GM23338 (cell line): Measurements from ENCODE around the gene ETV3. TPM values are rescaled to one million over a fixed set of nuclear protein-coding genes. Genes with fewer than 3 reads are reported as not detected.

Experiments used
- ATAC-seq: fragments of 200-7000 bp; cut with Tn5 transposase; 3 replicates; pipeline ENCODE4 v1.9.1; 2020
- DNase-seq: peaks from one replicate; pipeline ENCODE4 v3.0.0-alpha.2; 2015; ENCODE audit warnings: low spot score
- H2AFZ ChIP-seq: fragments of 200-600 bp; sonication (generic); 2 replicates; pipeline ENCODE4 v1.8.0; 2016; ENCODE audit warnings: antibody characterized with exemption, mild to moderate bottlenecking, moderate library complexity
- H3F3A ChIP-seq: fragments of 200-600 bp; sonication (generic); replicated peaks from 2 replicates; pipeline ENCODE4 v1.8.0; 2017; ENCODE audit warnings: antibody characterized with exemption, mixed run types, low read depth
- H3K27ac ChIP-seq: fragments of 200-600 bp; sonication (generic); 2 replicates; pipeline ENCODE4 v1.6.1; 2016; ENCODE audit warnings: low read depth
- H3K27me3 ChIP-seq: fragments of 200-600 bp; sonication (generic); 2 replicates; pipeline ENCODE4 v1.8.0; 2016; ENCODE audit warnings: mild to moderate bottlenecking, mixed run types, moderate library complexity; ENCODE audit not compliant: insufficient read depth
- H3K36me3 ChIP-seq: fragments of 200-600 bp; sonication (generic); 2 replicates; pipeline ENCODE4 v1.8.0; 2016; ENCODE audit warnings: mild to moderate bottlenecking; ENCODE audit not compliant: insufficient read depth
- H3K4me1 ChIP-seq: fragments of 200-600 bp; sonication (generic); 2 replicates; pipeline ENCODE4 v1.8.0; 2016; ENCODE audit warnings: mild to moderate bottlenecking, moderate library complexity; ENCODE audit not compliant: insufficient read depth
- H3K4me2 ChIP-seq: fragments of 200-600 bp; sonication (generic); 2 replicates; pipeline ENCODE4 v1.7.1; 2017; ENCODE audit warnings: mixed run types
- H3K4me3 ChIP-seq: fragments of 200-600 bp; sonication (generic); 2 replicates; pipeline ENCODE4 v1.6.1; 2016; ENCODE audit warnings: mixed run types
- H3K79me2 ChIP-seq: fragments of 200-600 bp; sonication (generic); replicated peaks from 2 replicates; pipeline ENCODE4 v1.8.0; 2017; ENCODE audit warnings: mild to moderate bottlenecking; ENCODE audit not compliant: insufficient read depth
- H3K9me2 ChIP-seq: fragments of 200-600 bp; sonication (generic); 2 replicates; pipeline ENCODE4 v1.8.0; 2017; ENCODE audit not compliant: insufficient read depth
- H4K20me1 ChIP-seq: fragments of 200-600 bp; sonication (generic); replicated peaks from 2 replicates; pipeline ENCODE4 v1.8.0; 2017; ENCODE audit warnings: mild to moderate bottlenecking; ENCODE audit not compliant: insufficient read depth
- H3K27ac Mint-ChIP-seq: 2 replicates; pipeline ENCODE4 v1.8.0; 2020; ENCODE audit warnings: inconsistent platforms, mild to moderate bottlenecking, moderate library complexity, mixed read lengths
- H3K27me3 Mint-ChIP-seq: 3 replicates; pipeline ENCODE4 v1.8.0; 2022; ENCODE audit warnings: low read depth, mild to moderate bottlenecking, moderate library complexity, mixed read lengths, inconsistent platforms; ENCODE audit not compliant: insufficient read depth, poor library complexity
- H3K36me3 Mint-ChIP-seq: 3 replicates; pipeline ENCODE4 v1.8.0; 2021; ENCODE audit warnings: low read depth, mild to moderate bottlenecking, inconsistent platforms, moderate library complexity, mixed read lengths
- H3K4me1 Mint-ChIP-seq: 3 replicates; pipeline ENCODE4 v1.8.0; 2020; ENCODE audit warnings: mild to moderate bottlenecking, inconsistent platforms, mixed read lengths
- H3K4me3 Mint-ChIP-seq: 3 replicates; pipeline ENCODE4 v1.8.0; 2021; ENCODE audit warnings: moderate library complexity, mild to moderate bottlenecking, inconsistent platforms, mixed read lengths
- H3K9me3 Mint-ChIP-seq: 3 replicates; pipeline ENCODE4 v1.8.0; 2020; ENCODE audit warnings: moderate library complexity, mild to moderate bottlenecking, inconsistent platforms, mixed read lengths
- CREB1 ChIP-seq: fragments of 250-450 bp; sonication (Bioruptor Pico); IDR thresholded peaks from 2 replicates; pipeline ENCODE4 v1.5.0; 2020; ENCODE audit warnings: low read depth, mild to moderate bottlenecking, moderate library complexity
- EZH2 ChIP-seq: fragments of 200-600 bp; sonication (generic); IDR thresholded peaks from one replicate; pipeline ENCODE4 v1.8.0; 2017; ENCODE audit warnings: antibody characterized with exemption, mild to moderate bottlenecking, low read depth; ENCODE audit not compliant: unreplicated experiment
- EZH2phosphoT487 ChIP-seq: fragments of 200-600 bp; sonication (generic); IDR thresholded peaks from one replicate; pipeline ENCODE4 v1.8.1; 2018; ENCODE audit warnings: antibody characterized with exemption; ENCODE audit not compliant: unreplicated experiment
- JUNB ChIP-seq: IDR thresholded peaks from one replicate; pipeline ENCODE4 v1.6.1; 2016; ENCODE audit warnings: antibody characterized with exemption; ENCODE audit not compliant: unreplicated experiment
- NANOG ChIP-seq: IDR thresholded peaks from 2 replicates; pipeline ENCODE4 v1.6.1; 2016; ENCODE audit warnings: antibody characterized with exemption, borderline replicate concordance
- POLR2AphosphoS5 ChIP-seq: IDR thresholded peaks from 2 replicates; pipeline ENCODE4 v1.6.1; 2016; ENCODE audit warnings: antibody characterized with exemption, low read depth
- STAT1 ChIP-seq: IDR thresholded peaks from one replicate; pipeline ENCODE4 v1.6.1; 2016; ENCODE audit warnings: antibody characterized with exemption; ENCODE audit not compliant: unreplicated experiment
- ZNF114 ChIP-seq: fragments of 250-450 bp; sonication (Bioruptor Pico); IDR thresholded peaks from 2 replicates; pipeline ENCODE4 v1.5.0; 2020; ENCODE audit warnings: mild to moderate bottlenecking, moderate library complexity
- ZNF331 ChIP-seq: fragments of 250-450 bp; sonication (Bioruptor Pico); IDR thresholded peaks from 2 replicates; pipeline ENCODE4 v1.5.0; 2020; ENCODE audit warnings: low read depth, mild to moderate bottlenecking, moderate library complexity
- polyA plus RNA-seq: library from polyadenylated mRNA; unstranded; fragments of >200 nt; fragmentation: Nextera tagmentation; extraction: Ambion mirVana; gene quantifications from 2 replicates; pipeline ENCODE4 v1.2.1, GENCODE V29; 2016
- total RNA-seq: library from RNA; depleted of rRNA; stranded (reverse); fragments of >200 nt; shearing (Covaris generic); gene quantifications from 2 replicates; pipeline ENCODE4 v1.2.3, GENCODE V29; 2014
- TF ChIP-seq, protein P1 (sequence below): IDR thresholded peaks from one replicate; pipeline ENCODE4 v1.6.1; 2018; ENCODE audit warnings: antibody characterized with exemption; ENCODE audit not compliant: unreplicated experiment
- TF ChIP-seq, protein P2 (sequence below): fragments of 250-450 bp; sonication (Bioruptor Pico); IDR thresholded peaks from 2 replicates; pipeline ENCODE4 v1.5.0; 2020; ENCODE audit warnings: mild to moderate bottlenecking, moderate library complexity
- TF ChIP-seq, protein P3 (sequence below): IDR thresholded peaks from 2 replicates; pipeline ENCODE4 v1.6.1; 2016; ENCODE audit warnings: antibody characterized with exemption
- TF ChIP-seq, protein P4 (sequence below), 2 experiments: fragments of 200-600 bp in 1 of 2; sonication (generic) in 1 of 2; conservative IDR thresholded peaks; 2 replicates each; pipeline versions ENCODE4 v1.5.1 to v1.6.1; 2016 to 2017; ENCODE audit warnings: antibody characterized with exemption in 2 of 2, low read depth in 2 of 2, mild to moderate bottlenecking in 2 of 2, moderate library complexity in 1 of 2

The ETV3 gene
- total and polyA plus RNA-seq, 2 experiments from 2014 or later: 8.1 to 19.6 TPM

DNA sequence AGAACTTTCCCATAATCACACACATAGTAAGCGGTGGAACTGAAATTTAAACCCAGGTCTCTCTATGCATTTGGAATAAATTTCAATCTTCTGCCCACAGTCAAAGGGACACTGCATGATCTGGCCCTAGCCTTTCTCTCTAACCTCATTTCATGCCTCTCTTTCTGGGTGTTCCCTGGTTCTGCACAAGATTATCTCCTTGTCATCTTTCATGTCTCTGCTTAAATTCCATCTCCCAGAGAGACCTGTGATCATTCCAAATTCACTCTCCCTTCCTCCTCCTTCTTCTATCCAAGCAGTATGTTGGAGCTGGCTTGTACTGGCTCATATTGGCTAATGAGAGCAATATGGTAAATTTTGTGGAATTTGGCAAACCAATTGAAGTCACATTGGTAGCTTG is 60.8 kb downstream of the ETV3 start:
- no peak overlapping the region for H3K4me3 Mint-ChIP-seq
- H3K36me3 Mint-ChIP-seq: no peaks in the 10 kb centered on the region

More for the DNA sequence above, 60.8 kb downstream of the ETV3 start:
- DNase-seq (no peak), ATAC-seq (no peak)
- peaks cover 12% of the 10 kb centered on the region for H3K4me1 Mint-ChIP-seq
- no peak overlapping the region for H3K4me2 ChIP-seq
- no peaks in the 10 kb centered on the region for H3K36me3 ChIP-seq
- H3K27me3 ChIP-seq: no peaks in the 10 kb centered on the region
- H3K79me2 ChIP-seq: no peaks in the 10 kb centered on the region
- peaks cover 9% of the 10 kb centered on the region for H3K27me3 Mint-ChIP-seq
- no peaks in the 10 kb centered on the region for H3K9me3 Mint-ChIP-seq
- no peak overlapping the region for H3K27ac Mint-ChIP-seq
- TF ChIP-seq EZH2 (no peak), JUNB (no peak), NANOG (no peak), STAT1 (no peak), POLR2AphosphoS5 (no peak), ZNF331 (CRISPR knock-in tag) (no peak), CREB1 (CRISPR knock-in tag) (no peak), EZH2phosphoT487 (no peak), ZNF114 (CRISPR knock-in tag) (no peak)
- TF ChIP-seq, protein P1, sequence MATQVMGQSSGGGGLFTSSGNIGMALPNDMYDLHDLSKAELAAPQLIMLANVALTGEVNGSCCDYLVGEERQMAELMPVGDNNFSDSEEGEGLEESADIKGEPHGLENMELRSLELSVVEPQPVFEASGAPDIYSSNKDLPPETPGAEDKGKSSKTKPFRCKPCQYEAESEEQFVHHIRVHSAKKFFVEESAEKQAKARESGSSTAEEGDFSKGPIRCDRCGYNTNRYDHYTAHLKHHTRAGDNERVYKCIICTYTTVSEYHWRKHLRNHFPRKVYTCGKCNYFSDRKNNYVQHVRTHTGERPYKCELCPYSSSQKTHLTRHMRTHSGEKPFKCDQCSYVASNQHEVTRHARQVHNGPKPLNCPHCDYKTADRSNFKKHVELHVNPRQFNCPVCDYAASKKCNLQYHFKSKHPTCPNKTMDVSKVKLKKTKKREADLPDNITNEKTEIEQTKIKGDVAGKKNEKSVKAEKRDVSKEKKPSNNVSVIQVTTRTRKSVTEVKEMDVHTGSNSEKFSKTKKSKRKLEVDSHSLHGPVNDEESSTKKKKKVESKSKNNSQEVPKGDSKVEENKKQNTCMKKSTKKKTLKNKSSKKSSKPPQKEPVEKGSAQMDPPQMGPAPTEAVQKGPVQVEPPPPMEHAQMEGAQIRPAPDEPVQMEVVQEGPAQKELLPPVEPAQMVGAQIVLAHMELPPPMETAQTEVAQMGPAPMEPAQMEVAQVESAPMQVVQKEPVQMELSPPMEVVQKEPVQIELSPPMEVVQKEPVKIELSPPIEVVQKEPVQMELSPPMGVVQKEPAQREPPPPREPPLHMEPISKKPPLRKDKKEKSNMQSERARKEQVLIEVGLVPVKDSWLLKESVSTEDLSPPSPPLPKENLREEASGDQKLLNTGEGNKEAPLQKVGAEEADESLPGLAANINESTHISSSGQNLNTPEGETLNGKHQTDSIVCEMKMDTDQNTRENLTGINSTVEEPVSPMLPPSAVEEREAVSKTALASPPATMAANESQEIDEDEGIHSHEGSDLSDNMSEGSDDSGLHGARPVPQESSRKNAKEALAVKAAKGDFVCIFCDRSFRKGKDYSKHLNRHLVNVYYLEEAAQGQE: no peak
- TF ChIP-seq, protein P2, sequence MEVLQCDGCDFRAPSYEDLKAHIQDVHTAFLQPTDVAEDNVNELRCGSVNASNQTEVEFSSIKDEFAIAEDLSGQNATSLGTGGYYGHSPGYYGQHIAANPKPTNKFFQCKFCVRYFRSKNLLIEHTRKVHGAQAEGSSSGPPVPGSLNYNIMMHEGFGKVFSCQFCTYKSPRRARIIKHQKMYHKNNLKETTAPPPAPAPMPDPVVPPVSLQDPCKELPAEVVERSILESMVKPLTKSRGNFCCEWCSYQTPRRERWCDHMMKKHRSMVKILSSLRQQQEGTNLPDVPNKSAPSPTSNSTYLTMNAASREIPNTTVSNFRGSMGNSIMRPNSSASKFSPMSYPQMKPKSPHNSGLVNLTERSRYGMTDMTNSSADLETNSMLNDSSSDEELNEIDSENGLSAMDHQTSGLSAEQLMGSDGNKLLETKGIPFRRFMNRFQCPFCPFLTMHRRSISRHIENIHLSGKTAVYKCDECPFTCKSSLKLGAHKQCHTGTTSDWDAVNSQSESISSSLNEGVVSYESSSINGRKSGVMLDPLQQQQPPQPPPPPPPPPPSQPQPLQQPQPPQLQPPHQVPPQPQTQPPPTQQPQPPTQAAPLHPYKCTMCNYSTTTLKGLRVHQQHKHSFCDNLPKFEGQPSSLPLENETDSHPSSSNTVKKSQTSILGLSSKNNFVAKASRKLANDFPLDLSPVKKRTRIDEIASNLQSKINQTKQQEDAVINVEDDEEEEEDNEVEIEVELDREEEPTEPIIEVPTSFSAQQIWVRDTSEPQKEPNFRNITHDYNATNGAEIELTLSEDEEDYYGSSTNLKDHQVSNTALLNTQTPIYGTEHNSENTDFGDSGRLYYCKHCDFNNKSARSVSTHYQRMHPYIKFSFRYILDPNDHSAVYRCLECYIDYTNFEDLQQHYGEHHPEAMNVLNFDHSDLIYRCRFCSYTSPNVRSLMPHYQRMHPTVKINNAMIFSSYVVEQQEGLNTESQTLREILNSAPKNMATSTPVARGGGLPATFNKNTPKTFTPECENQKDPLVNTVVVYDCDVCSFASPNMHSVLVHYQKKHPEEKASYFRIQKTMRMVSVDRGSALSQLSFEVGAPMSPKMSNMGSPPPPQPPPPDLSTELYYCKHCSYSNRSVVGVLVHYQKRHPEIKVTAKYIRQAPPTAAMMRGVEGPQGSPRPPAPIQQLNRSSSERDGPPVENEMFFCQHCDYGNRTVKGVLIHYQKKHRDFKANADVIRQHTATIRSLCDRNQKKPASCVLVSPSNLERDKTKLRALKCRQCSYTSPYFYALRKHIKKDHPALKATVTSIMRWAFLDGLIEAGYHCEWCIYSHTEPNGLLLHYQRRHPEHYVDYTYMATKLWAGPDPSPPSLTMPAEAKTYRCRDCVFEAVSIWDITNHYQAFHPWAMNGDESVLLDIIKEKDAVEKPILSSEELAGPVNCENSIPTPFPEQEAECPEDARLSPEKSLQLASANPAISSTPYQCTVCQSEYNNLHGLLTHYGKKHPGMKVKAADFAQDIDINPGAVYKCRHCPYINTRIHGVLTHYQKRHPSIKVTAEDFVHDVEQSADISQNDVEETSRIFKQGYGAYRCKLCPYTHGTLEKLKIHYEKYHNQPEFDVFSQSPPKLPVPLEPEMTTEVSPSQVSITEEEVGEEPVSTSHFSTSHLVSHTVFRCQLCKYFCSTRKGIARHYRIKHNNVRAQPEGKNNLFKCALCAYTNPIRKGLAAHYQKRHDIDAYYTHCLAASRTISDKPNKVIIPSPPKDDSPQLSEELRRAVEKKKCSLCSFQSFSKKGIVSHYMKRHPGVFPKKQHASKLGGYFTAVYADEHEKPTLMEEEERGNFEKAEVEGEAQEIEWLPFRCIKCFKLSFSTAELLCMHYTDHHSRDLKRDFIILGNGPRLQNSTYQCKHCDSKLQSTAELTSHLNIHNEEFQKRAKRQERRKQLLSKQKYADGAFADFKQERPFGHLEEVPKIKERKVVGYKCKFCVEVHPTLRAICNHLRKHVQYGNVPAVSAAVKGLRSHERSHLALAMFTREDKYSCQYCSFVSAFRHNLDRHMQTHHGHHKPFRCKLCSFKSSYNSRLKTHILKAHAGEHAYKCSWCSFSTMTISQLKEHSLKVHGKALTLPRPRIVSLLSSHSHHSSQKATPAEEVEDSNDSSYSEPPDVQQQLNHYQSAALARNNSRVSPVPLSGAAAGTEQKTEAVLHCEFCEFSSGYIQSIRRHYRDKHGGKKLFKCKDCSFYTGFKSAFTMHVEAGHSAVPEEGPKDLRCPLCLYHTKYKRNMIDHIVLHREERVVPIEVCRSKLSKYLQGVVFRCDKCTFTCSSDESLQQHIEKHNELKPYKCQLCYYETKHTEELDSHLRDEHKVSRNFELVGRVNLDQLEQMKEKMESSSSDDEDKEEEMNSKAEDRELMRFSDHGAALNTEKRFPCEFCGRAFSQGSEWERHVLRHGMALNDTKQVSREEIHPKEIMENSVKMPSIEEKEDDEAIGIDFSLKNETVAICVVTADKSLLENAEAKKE (CRISPR knock-in tag): no peak
- TF ChIP-seq, protein P3, sequence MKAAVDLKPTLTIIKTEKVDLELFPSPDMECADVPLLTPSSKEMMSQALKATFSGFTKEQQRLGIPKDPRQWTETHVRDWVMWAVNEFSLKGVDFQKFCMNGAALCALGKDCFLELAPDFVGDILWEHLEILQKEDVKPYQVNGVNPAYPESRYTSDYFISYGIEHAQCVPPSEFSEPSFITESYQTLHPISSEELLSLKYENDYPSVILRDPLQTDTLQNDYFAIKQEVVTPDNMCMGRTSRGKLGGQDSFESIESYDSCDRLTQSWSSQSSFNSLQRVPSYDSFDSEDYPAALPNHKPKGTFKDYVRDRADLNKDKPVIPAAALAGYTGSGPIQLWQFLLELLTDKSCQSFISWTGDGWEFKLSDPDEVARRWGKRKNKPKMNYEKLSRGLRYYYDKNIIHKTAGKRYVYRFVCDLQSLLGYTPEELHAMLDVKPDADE: no peak
- TF ChIP-seq, protein P4, sequence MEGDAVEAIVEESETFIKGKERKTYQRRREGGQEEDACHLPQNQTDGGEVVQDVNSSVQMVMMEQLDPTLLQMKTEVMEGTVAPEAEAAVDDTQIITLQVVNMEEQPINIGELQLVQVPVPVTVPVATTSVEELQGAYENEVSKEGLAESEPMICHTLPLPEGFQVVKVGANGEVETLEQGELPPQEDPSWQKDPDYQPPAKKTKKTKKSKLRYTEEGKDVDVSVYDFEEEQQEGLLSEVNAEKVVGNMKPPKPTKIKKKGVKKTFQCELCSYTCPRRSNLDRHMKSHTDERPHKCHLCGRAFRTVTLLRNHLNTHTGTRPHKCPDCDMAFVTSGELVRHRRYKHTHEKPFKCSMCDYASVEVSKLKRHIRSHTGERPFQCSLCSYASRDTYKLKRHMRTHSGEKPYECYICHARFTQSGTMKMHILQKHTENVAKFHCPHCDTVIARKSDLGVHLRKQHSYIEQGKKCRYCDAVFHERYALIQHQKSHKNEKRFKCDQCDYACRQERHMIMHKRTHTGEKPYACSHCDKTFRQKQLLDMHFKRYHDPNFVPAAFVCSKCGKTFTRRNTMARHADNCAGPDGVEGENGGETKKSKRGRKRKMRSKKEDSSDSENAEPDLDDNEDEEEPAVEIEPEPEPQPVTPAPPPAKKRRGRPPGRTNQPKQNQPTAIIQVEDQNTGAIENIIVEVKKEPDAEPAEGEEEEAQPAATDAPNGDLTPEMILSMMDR (conservative IDR thresholded peaks at IDR 0.05; ENCODE audit: low read depth in 2 of 2): no peak
- H3K4me3 ChIP-seq: no peak overlapping the region
- no peak overlapping the region for H2AFZ ChIP-seq
- peaks cover 7% of the 10 kb centered on the region; the same call in 1 of the 2 replicates for H3K4me1 ChIP-seq
- H3F3A ChIP-seq: no peaks in the 10 kb centered on the region
- no peaks in the 10 kb centered on the region; the same call in 1 of the 2 replicates for H3K9me2 ChIP-seq
- no peak overlapping the region for H3K27ac ChIP-seq
- no peaks in the 10 kb centered on the region for H4K20me1 ChIP-seq
